B cell (primary cell): ENCODE data around the gene DNAI1.

Source experiments
- EZH2 ChIP-seq: IDR thresholded peaks from 2 replicates; pipeline ENCODE4 v1.6.1; 2012; ENCODE audit warnings: borderline replicate concordance, low read depth, mild to moderate bottlenecking, moderate library complexity, low read length; ENCODE audit not compliant: insufficient read depth, poor library complexity, severe bottlenecking
- TF ChIP-seq, protein P1 (sequence below): fragments of 200-600 bp; IDR thresholded peaks from one replicate; pipeline ENCODE4 v1.8.0; 2022; ENCODE audit warnings: antibody characterized with exemption, mild to moderate bottlenecking

DNA sequence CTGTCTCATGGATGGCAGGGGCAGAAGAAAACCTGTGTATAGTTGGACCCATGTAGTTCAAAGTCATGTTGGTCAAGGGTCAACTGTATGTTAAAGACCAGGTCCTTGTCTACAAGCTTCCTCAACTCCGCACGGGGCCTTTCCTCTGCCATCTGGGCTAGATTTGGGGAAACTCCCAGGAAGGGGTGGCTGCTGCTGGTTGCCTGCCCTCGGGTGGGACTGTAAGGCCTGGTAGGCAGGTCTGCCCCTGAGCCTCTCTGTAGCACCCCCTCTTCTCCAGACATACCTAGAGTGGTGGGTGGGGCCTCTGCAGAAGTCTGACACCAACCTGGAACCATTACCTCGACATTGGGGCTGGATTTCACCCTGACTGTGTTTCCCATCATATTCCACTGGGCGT lies 49.0 kb downstream of the DNAI1 start:
- TF ChIP-seq, protein P1, sequence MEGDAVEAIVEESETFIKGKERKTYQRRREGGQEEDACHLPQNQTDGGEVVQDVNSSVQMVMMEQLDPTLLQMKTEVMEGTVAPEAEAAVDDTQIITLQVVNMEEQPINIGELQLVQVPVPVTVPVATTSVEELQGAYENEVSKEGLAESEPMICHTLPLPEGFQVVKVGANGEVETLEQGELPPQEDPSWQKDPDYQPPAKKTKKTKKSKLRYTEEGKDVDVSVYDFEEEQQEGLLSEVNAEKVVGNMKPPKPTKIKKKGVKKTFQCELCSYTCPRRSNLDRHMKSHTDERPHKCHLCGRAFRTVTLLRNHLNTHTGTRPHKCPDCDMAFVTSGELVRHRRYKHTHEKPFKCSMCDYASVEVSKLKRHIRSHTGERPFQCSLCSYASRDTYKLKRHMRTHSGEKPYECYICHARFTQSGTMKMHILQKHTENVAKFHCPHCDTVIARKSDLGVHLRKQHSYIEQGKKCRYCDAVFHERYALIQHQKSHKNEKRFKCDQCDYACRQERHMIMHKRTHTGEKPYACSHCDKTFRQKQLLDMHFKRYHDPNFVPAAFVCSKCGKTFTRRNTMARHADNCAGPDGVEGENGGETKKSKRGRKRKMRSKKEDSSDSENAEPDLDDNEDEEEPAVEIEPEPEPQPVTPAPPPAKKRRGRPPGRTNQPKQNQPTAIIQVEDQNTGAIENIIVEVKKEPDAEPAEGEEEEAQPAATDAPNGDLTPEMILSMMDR = no peak
- no peak for TF ChIP-seq EZH2
